Neural progenitor cell (in vitro differentiated cells): ENCODE data around the gene MSI2. TPM values are rescaled to one million over a fixed set of nuclear protein-coding genes. Genes with fewer than 3 reads are reported as not detected.

Experiments used
- DNase-seq: peaks from one replicate; pipeline ENCODE4 v3.0.0-alpha.2; 2016; ENCODE audit warnings: low spot score
- H2AFZ ChIP-seq: fragments of 200-600 bp; sonication (generic); replicated peaks from 2 replicates; pipeline ENCODE4 v1.6.1; 2016; ENCODE audit warnings: antibody characterized with exemption
- H3F3A ChIP-seq: fragments of 200-600 bp; sonication (generic); 2 replicates; pipeline ENCODE4 v1.6.1; 2016; ENCODE audit warnings: antibody characterized with exemption, low read depth
- H3K27ac ChIP-seq: fragments of 200-600 bp; sonication (generic); 2 replicates; pipeline ENCODE4 v1.5.1; 2016; ENCODE audit warnings: mild to moderate bottlenecking
- H3K27me3 ChIP-seq: fragments of 200-600 bp; sonication (generic); 2 replicates; pipeline ENCODE4 v1.6.1; 2016; ENCODE audit warnings: mild to moderate bottlenecking, moderate library complexity
- H3K36me3 ChIP-seq: fragments of 200-600 bp; sonication (generic); 2 replicates; pipeline ENCODE4 v1.5.1; 2016
- H3K4me1 ChIP-seq: fragments of 200-600 bp; sonication (generic); 2 replicates; pipeline ENCODE4 v1.6.1; 2016; ENCODE audit warnings: mixed run types
- H3K4me2 ChIP-seq: fragments of 200-600 bp; sonication (generic); 2 replicates; pipeline ENCODE4 v1.6.1; 2016
- H3K4me3 ChIP-seq: fragments of 200-600 bp; sonication (generic); 2 replicates; pipeline ENCODE4 v1.5.1; 2016
- H3K79me2 ChIP-seq: fragments of 200-600 bp; sonication (generic); 2 replicates; pipeline ENCODE4 v1.6.1; 2016; ENCODE audit warnings: low read depth
- H3K9ac ChIP-seq: fragments of 200-600 bp; sonication (generic); 2 replicates; pipeline ENCODE4 v1.6.1; 2016
- H3K9me3 ChIP-seq: fragments of 200-600 bp; sonication (generic); 2 replicates; pipeline ENCODE4 v1.5.1; 2016; ENCODE audit warnings: low read depth
- H4K20me1 ChIP-seq: fragments of 200-600 bp; sonication (generic); 2 replicates; pipeline ENCODE4 v1.6.1; 2016; ENCODE audit warnings: low read depth
- H3K27ac Mint-ChIP-seq: 3 replicates; pipeline ENCODE4 v1.8.0; 2021; ENCODE audit warnings: mixed read lengths
- H3K27me3 Mint-ChIP-seq: 2 replicates; pipeline ENCODE4 v1.8.0; 2022; ENCODE audit warnings: low read depth, mild to moderate bottlenecking, inconsistent platforms, moderate library complexity, mixed read lengths; ENCODE audit not compliant: insufficient read depth
- H3K36me3 Mint-ChIP-seq: 3 replicates; pipeline ENCODE4 v1.8.0; 2021; ENCODE audit warnings: mixed read lengths
- H3K4me1 Mint-ChIP-seq: 3 replicates; pipeline ENCODE4 v1.8.0; 2021; ENCODE audit warnings: mixed read lengths
- H3K4me3 Mint-ChIP-seq: 3 replicates; pipeline ENCODE4 v1.8.0; 2021; ENCODE audit warnings: mild to moderate bottlenecking, moderate library complexity, mixed read lengths
- H3K9me3 Mint-ChIP-seq: 3 replicates; pipeline ENCODE4 v1.8.0; 2020; ENCODE audit warnings: mixed read lengths
- CTCF ChIP-seq: fragments of 200-600 bp; sonication (generic); IDR thresholded peaks from 2 replicates; pipeline ENCODE4 v1.5.1; 2017; ENCODE audit warnings: antibody characterized with exemption, mild to moderate bottlenecking
- EZH2 ChIP-seq: fragments of 200-600 bp; sonication (generic); IDR thresholded peaks from 2 replicates; pipeline ENCODE4 v1.6.1; 2017; ENCODE audit warnings: antibody characterized with exemption, mild to moderate bottlenecking, moderate library complexity
- EZH2phosphoT487 ChIP-seq: fragments of 200-600 bp; sonication (generic); IDR thresholded peaks from 2 replicates; pipeline ENCODE4 v1.6.1; 2017; ENCODE audit warnings: antibody characterized with exemption
- total RNA-seq: library from RNA; depleted of rRNA; stranded (reverse); fragments of >200 nt; gene quantifications from 2 replicates; pipeline ENCODE4 v1.2.3, GENCODE V29; 2015; ENCODE audit warnings: low replicate concordance

Gene MSI2
- total RNA-seq, 1 donor from 2014 or later: 96.9 TPM

- no peak overlapping the region for H3K27ac ChIP-seq
- Mint-ChIP-seq H3K9me3 (peaks cover 17% of the 10 kb centered on the region), H3K4me3 (no peak overlapping the region), H3K27me3 (peaks cover 2% of the 10 kb centered on the region), H3K27ac (no peak overlapping the region), H3K4me1 (peaks cover under 1% of the 10 kb centered on the region), H3K36me3 (peaks cover 1% of the 10 kb centered on the region)
- TF ChIP-seq EZH2phosphoT487: no peak
- TF ChIP-seq EZH2: no peak
- no peak for TF ChIP-seq CTCF
- DNase-seq: no peak
- no peak overlapping the region for H2AFZ ChIP-seq
- no peaks in the 10 kb centered on the region for H4K20me1 ChIP-seq
- peaks cover 6% of the 10 kb centered on the region for H3F3A ChIP-seq
- H3K9me3 ChIP-seq: no peaks in the 10 kb centered on the region
- peaks cover 8% of the 10 kb centered on the region for H3K4me1 ChIP-seq
- H3K9ac ChIP-seq: no peak overlapping the region
- no peak overlapping the region for H3K4me2 ChIP-seq
- no peaks in the 10 kb centered on the region for H3K36me3 ChIP-seq
- no peak overlapping the region for H3K4me3 ChIP-seq
- no peaks in the 10 kb centered on the region for H3K27me3 ChIP-seq
- H3K79me2 ChIP-seq: no peaks in the 10 kb centered on the region
Observed at GRCh38 chr17:57694051-57694450, 437.7 kb downstream of the MSI2 start.

GRCh38 chr17:57696050-57696449, 439.7 kb downstream of the MSI2 start:
- H3K9me3 ChIP-seq: no peaks in the 10 kb centered on the region
- H3F3A ChIP-seq: no peaks in the 10 kb centered on the region
- no peak overlapping the region for H3K9ac ChIP-seq
- H3K27ac Mint-ChIP-seq: no peak overlapping the region
- H3K4me1 Mint-ChIP-seq: peaks cover 10% of the 10 kb centered on the region
- no peaks in the 10 kb centered on the region for H3K79me2 ChIP-seq
- no peak overlapping the region for H3K4me3 ChIP-seq
- peaks cover 1% of the 10 kb centered on the region for H3K36me3 Mint-ChIP-seq
- no peak overlapping the region for H3K27ac ChIP-seq
- H3K27me3 ChIP-seq: no peaks in the 10 kb centered on the region
- no peak for DNase-seq
- H2AFZ ChIP-seq: no peak overlapping the region
- H3K4me2 ChIP-seq: no peak overlapping the region
- peaks cover 8% of the 10 kb centered on the region for H3K4me1 ChIP-seq
- H4K20me1 ChIP-seq: no peaks in the 10 kb centered on the region
- H3K9me3 Mint-ChIP-seq: peaks cover 17% of the 10 kb centered on the region
- peaks cover 4% of the 10 kb centered on the region for H3K27me3 Mint-ChIP-seq
- no peaks in the 10 kb centered on the region for H3K36me3 ChIP-seq
- H3K4me3 Mint-ChIP-seq: no peak overlapping the region
- no peak for TF ChIP-seq EZH2phosphoT487
- no peak for TF ChIP-seq EZH2
- no peak for TF ChIP-seq CTCF

DNA sequence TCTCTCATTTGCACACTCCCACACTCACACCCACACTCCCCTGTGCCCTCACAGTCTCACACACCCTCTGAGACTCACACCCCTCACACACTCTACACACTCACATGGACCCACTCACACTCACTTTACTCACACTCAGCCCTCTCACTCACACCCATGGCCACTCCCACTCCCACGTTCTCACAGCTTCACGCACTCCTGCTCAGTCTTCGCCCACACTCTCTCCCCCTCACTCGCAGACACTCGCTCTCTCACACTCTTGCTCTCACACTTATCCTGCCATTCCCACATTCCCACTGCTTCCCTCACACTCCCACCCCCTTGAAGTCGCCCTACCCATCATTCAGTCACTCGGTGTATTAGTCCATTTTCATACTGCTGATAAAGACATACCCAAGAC, 440.9 kb downstream of the MSI2 start:
- Mint-ChIP-seq H3K9me3 (peaks cover 16% of the 10 kb centered on the region), H3K36me3 (peaks cover 1% of the 10 kb centered on the region), H3K27ac (no peak overlapping the region), H3K4me3 (no peak overlapping the region), H3K4me1 (peaks cover 13% of the 10 kb centered on the region), H3K27me3 (peaks cover 4% of the 10 kb centered on the region)
- H3K9me3 ChIP-seq: no peaks in the 10 kb centered on the region
- H3F3A ChIP-seq: no peaks in the 10 kb centered on the region
- no peak overlapping the region for H3K27ac ChIP-seq
- H3K4me1 ChIP-seq: peaks cover 8% of the 10 kb centered on the region
- no peaks in the 10 kb centered on the region for H4K20me1 ChIP-seq
- no peak for DNase-seq
- no peak overlapping the region for H3K4me3 ChIP-seq
- no peak overlapping the region for H2AFZ ChIP-seq
- no peaks in the 10 kb centered on the region for H3K36me3 ChIP-seq
- TF ChIP-seq EZH2 (no peak), EZH2phosphoT487 (no peak), CTCF (no peak)
- no peaks in the 10 kb centered on the region for H3K27me3 ChIP-seq
- no peaks in the 10 kb centered on the region for H3K79me2 ChIP-seq
- no peak overlapping the region for H3K4me2 ChIP-seq
- no peak overlapping the region for H3K9ac ChIP-seq
